Erythroblast (primary cell): ENCODE data around the gene CUEDC2.

ENCODE experiments used
- DNase-seq, 2 experiments: peaks; one replicate each; lab custom pipeline; 2025; lab: John Stamatoyannopoulos, UW
- GATA1 ChIP-seq: IDR thresholded peaks from 2 replicates; pipeline ENCODE4 v1.6.1; 2011; ENCODE audit warnings: low read depth, mild to moderate bottlenecking, control low read depth, low read length, moderate library complexity
- POLR2A ChIP-seq: IDR thresholded peaks from 2 replicates; pipeline ENCODE4 v1.6.1; 2011; ENCODE audit warnings: mild to moderate bottlenecking, low read length

Gene CUEDC2

DNA sequence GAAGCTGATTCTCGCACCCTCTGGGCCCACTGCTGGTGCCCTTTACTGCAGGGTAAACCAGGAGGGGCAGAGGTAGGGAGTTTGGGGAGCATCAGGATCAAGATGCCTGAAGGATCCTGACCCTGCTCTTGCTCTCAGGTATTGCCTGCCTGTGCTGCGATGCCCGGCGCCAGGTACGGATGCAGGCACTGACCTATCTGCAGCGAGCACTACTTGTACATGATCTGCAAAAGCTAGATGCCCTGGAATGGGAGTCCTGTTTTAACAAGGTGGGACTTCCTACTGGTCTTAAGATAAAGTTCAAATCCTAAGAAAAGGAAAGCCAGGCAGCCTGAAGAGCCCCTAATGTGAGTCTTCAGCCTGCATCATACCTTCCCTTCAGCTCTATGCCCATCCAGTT, 53.0 kb downstream of the CUEDC2 start:
- TF ChIP-seq GATA1 = no peak
- TF ChIP-seq POLR2A = no peak
- DNase-seq = no peak

DNA sequence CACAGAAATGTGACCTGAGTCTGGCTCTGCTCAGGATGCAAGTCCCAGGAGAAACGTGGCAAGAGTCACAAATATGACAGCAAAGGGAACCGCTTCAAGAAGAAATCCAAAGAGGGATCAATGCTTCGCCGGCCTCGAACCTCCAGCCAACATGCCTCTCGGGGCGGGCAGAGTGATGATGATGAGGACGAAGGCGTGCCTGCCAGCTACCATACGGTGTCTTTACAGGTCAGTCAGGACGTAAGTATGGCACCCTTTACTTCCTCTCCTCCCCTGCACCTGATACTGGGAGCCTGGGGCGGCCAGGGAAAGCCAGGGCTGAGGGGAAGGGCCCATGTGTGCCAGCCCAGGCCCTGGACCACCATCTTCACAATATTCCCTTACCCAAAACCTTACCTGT, 55.5 kb downstream of the CUEDC2 start:
- no peak for DNase-seq
- TF ChIP-seq POLR2A = no peak
- TF ChIP-seq GATA1 = no peak

DNA sequence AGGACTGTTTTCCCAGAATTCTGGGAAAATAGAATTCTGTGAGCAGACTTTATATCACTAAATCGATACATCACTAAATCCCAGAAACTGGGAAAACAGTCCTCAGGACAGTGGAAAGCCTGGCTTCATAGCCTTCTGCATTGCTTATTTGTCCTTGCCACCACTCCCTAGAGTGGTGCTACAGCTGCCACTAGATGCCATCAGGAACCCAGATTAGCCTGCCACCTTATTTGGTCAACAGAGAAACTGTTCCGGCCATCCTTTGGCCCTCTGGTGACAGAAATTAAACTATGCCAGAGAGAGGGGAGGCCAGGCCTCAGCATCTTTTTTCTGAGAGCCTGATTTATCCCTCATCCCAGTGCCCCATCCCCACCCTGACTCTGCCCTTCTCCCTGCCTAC, 56.5 kb downstream of the CUEDC2 start:
- DNase-seq = no peak
- no peak for TF ChIP-seq POLR2A

DNA sequence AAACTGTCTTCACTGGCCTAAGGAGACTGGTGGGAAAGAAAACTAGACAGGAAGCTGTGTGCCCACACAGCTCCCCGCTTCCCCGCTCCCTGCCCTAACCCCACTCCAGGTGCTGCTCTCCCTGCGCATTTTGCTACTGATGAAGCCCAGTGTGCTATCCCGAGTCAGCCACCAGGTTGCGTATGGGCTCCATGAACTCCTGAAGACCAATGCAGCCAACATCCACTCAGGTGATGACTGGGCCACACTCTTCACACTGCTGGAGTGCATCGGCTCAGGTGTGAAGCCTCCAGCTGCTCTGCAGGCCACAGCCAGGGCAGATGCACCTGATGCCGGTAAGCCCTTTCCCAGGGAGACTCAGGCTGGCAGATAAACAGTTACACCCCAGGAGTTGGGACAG, 57.1 kb downstream of the CUEDC2 start:
- TF ChIP-seq POLR2A (no peak), GATA1 (no peak)
- DNase-seq = peak in 1 of 2 experiments; percentile 9
